Esophagus squamous epithelium (tissue), 4 donors: ENCODE results near the gene HEMGN.

ENCODE experiments used
- POLR2A ChIP-seq, 4 donors: fragments of 450-650 bp; IDR thresholded peaks; one replicate each; pipeline ENCODE4 v1.6.1; 2017; ENCODE audit warnings: antibody characterized with exemption in 4 of 4, mild to moderate bottlenecking in 4 of 4, moderate library complexity in 3 of 4
- TF ChIP-seq, protein P1 (sequence below), 6 experiments: fragments of 450-650 bp in 4 of 6; fragments of 200-600 bp in 2 of 6; sonication (generic) in 2 of 6; IDR thresholded peaks; one replicate each; pipeline ENCODE4 v1.5.1; 2016 to 2019; ENCODE audit warnings: antibody characterized with exemption in 6 of 6, mild to moderate bottlenecking in 4 of 6, moderate library complexity in 4 of 6

DNA sequence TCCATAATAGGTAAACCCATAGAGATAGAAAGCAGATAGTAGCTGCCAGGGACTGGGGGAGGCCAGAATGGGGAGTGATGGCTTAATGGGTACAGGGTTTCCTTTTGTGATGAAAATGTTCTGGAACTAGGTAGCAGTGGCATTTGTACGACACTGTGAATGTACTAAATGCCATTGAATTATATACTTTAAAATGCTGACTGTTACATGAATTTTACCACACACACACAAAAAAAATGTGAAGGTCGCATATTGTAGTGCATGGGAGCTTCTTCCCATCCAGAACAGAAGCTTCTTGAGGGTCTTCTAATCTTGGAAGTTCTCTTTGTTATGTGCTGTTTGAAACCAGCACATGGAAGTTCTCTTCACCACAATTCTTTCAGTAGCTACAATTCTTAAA lies 25.3 kb upstream of the HEMGN start:
- TF ChIP-seq, protein P1, sequence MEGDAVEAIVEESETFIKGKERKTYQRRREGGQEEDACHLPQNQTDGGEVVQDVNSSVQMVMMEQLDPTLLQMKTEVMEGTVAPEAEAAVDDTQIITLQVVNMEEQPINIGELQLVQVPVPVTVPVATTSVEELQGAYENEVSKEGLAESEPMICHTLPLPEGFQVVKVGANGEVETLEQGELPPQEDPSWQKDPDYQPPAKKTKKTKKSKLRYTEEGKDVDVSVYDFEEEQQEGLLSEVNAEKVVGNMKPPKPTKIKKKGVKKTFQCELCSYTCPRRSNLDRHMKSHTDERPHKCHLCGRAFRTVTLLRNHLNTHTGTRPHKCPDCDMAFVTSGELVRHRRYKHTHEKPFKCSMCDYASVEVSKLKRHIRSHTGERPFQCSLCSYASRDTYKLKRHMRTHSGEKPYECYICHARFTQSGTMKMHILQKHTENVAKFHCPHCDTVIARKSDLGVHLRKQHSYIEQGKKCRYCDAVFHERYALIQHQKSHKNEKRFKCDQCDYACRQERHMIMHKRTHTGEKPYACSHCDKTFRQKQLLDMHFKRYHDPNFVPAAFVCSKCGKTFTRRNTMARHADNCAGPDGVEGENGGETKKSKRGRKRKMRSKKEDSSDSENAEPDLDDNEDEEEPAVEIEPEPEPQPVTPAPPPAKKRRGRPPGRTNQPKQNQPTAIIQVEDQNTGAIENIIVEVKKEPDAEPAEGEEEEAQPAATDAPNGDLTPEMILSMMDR (IDR thresholded peaks at IDR 0.05): no peak
- no peak for TF ChIP-seq POLR2A (IDR thresholded peaks at IDR 0.05)
